Stimulated activated CD4-positive, alpha-beta T cell treated with anti-CD3 and anti-CD28 coated beads, TNF-alpha, amount 100 ng/mL, for 1 hour (primary cell): ENCODE measurements around the gene CCR7.
"Not testable (repeated sequence)": the region's sequence is repeated elsewhere in the genome, so short reads cannot be mapped to it uniquely, and the experiment has no call there.

ENCODE experiments used
- DNase-seq, 3 donors: peaks; one replicate each; pipeline ENCODE4 v3.0.0-alpha.2; 2020; ENCODE audit warnings: low read depth in 3 of 3, low spot score in 1 of 3

Gene CCR7

GRCh38 chr17:40551091-40551878 lies 14.0 kb downstream of the CCR7 start:
- no peak for DNase-seq

GRCh38 chr17:40550608-40551007 lies 14.7 kb downstream of the CCR7 start:
- no peak for DNase-seq

- no peak for DNase-seq
These were observed 16.1 kb downstream of the CCR7 start for GRCh38 chr17:40548982-40549685.

GRCh38 chr17:40548491-40548981 lies 16.7 kb downstream of the CCR7 start:
- no peak for DNase-seq

- no peak for DNase-seq
These were observed 17.3 kb downstream of the CCR7 start for GRCh38 chr17:40547785-40548478.

- no peak for DNase-seq
These were observed 18.0 kb downstream of the CCR7 start for GRCh38 chr17:40547079-40547784.

GRCh38 chr17:40546497-40546896 lies 18.8 kb downstream of the CCR7 start:
- DNase-seq = not testable (repeated sequence)

GRCh38 chr17:40545660-40546059 lies 19.6 kb downstream of the CCR7 start:
- no peak for DNase-seq

GRCh38 chr17:40542558-40543411 lies 22.5 kb downstream of the CCR7 start:
- DNase-seq = no peak

- no peak for DNase-seq
These were observed 23.3 kb downstream of the CCR7 start for GRCh38 chr17:40541873-40542557.

- DNase-seq = no peak
These were observed 24.0 kb downstream of the CCR7 start for GRCh38 chr17:40541060-40541872.

GRCh38 chr17:40540448-40540847 lies 24.8 kb downstream of the CCR7 start:
- DNase-seq = no peak

- no peak for DNase-seq
These were observed 25.4 kb downstream of the CCR7 start for GRCh38 chr17:40539711-40540411.

GRCh38 chr17:40538936-40539705 lies 26.2 kb downstream of the CCR7 start:
- DNase-seq = no peak

- DNase-seq = no peak
These were observed 27.0 kb downstream of the CCR7 start for GRCh38 chr17:40538019-40538935.
